Sigmoid colon (tissue), 7 donors: ENCODE measurements around the gene PPP3R1. TPM values are rescaled to one million over a fixed set of nuclear protein-coding genes. Genes with fewer than 3 reads are reported as not detected.

Experiments used
- DNase-seq: peaks from one replicate; pipeline ENCODE4 v3.0.0-alpha.2; 2019
- H3K27ac ChIP-seq, 4 donors: fragments of 200-600 bp; sonication (generic); one replicate each; pipeline ENCODE4 v1.5.1; 2016 to 2019; ENCODE audit warnings: mild to moderate bottlenecking in 1 of 4
- H3K27me3 ChIP-seq, 3 donors: fragments of 200-600 bp; sonication (generic); one replicate each; pipeline ENCODE4 v1.5.1; 2019; ENCODE audit warnings: mild to moderate bottlenecking in 1 of 3
- H3K36me3 ChIP-seq, 4 donors: fragments of 200-600 bp; sonication (generic); one replicate each; pipeline ENCODE4 v1.5.1; 2016 to 2019
- H3K4me1 ChIP-seq, 4 donors: fragments of 200-600 bp; sonication (generic); one replicate each; pipeline ENCODE4 v1.5.1; 2017 to 2019
- H3K4me3 ChIP-seq, 4 donors: fragments of 200-600 bp; sonication (generic); one replicate each; pipeline ENCODE4 v1.5.1; 2017 to 2019; ENCODE audit warnings: mild to moderate bottlenecking in 2 of 4, moderate library complexity in 1 of 4
- H3K9me3 ChIP-seq, 4 donors: fragments of 200-600 bp in 3 of 4; sonication (generic) in 3 of 4; one replicate each; pipeline versions ENCODE4 v1.5.1 to v1.6.1; 2013 to 2019
- CTCF ChIP-seq, 4 experiments: fragments of 450-650 bp in 3 of 4; fragments of 200-600 bp in 1 of 4; IDR thresholded peaks; one replicate each; pipeline ENCODE4 v1.5.1; 2016 to 2019; ENCODE audit warnings: antibody characterized with exemption in 4 of 4, mild to moderate bottlenecking in 3 of 4, moderate library complexity in 2 of 4
- EP300 ChIP-seq, 4 donors: sonication (generic); formaldehyde crosslinking; IDR thresholded peaks; one replicate each; pipeline ENCODE4 v1.6.1; 2017; ENCODE audit warnings: antibody characterized with exemption in 4 of 4
- POLR2A ChIP-seq, 2 donors: fragments of 450-650 bp; IDR thresholded peaks; one replicate each; pipeline ENCODE4 v1.6.1; 2016; ENCODE audit warnings: antibody characterized with exemption in 2 of 2, mild to moderate bottlenecking in 2 of 2, moderate library complexity in 2 of 2
- POLR2AphosphoS5 ChIP-seq, 4 donors: sonication (generic); formaldehyde crosslinking; IDR thresholded peaks; one replicate each; pipeline ENCODE4 v1.6.1; 2017; ENCODE audit warnings: antibody characterized with exemption in 4 of 4
- WGBS, 2 donors: extraction: QIAGEN DNeasy Blood & Tissue Kit; methylation state at CpG; one replicate each; pipeline ENCODE4 v1.1.7; 2013; 5-methylcytosine and 5-hydroxymethylcytosine counted together
- intact Hi-C: fragments of 100-400 bp; cut with DNase I; formaldehyde crosslinking; loops from one replicate; pipeline ENCODE4 v1.15.1; 2023
- polyA plus RNA-seq, 3 donors: library from polyadenylated mRNA; stranded (reverse); fragments of 200-250 nt; gene quantifications; one replicate each; pipeline ENCODE4 v1.2.3, GENCODE V29; 2013
- total RNA-seq, 4 donors: library from RNA; depleted of rRNA; stranded (reverse); fragments of >200 nt; gene quantifications; one replicate each; pipeline ENCODE4 v1.1.0, GENCODE V29; 2016
- donor health status: healthy with polysubstance abuse.
- donor health status: Bipolar disorder and iron deficiency.
- donor health status: healthy.

The PPP3R1 gene
- total and polyA plus RNA-seq, 7 donors: 17.4 to 38.5 (median 28.8) TPM

GRCh38 chr2:68238955-68239822 lies 13.1 kb downstream of the PPP3R1 start:
- 61 to 73% methylated on average over 6 of the region's 6 CpGs for WGBS, 2 donors
- peak overlapping the region in 3 of 4 donors; percentile 53 to 72 (median 71) for H3K27ac ChIP-seq

GRCh38 chr2:68237976-68238580 lies 14.3 kb downstream of the PPP3R1 start:
- peak overlapping the region in 3 of 4 donors; percentile 53 to 72 (median 71) for H3K27ac ChIP-seq
- TF ChIP-seq POLR2AphosphoS5 (IDR thresholded peaks at IDR 0.05): no peak
- no peak for TF ChIP-seq EP300 (IDR thresholded peaks at IDR 0.05)
- no peak for TF ChIP-seq POLR2A (IDR thresholded peaks at IDR 0.05)
- TF ChIP-seq CTCF (IDR thresholded peaks at IDR 0.05): no peak
- H3K4me3 ChIP-seq: peak overlapping the region in 1 of 4 donors; percentile 2
- no peaks in the 10 kb centered on the region for H3K36me3 ChIP-seq
- no peaks in the 10 kb centered on the region for H3K27me3 ChIP-seq
- no peak for DNase-seq
- H3K4me1 ChIP-seq: peaks cover 0 to 87% (median 81%) of the 10 kb centered on the region in 4 donors
- 53% methylated on average over 4 of the region's 4 CpGs for WGBS, 2 donors
- intact Hi-C loops: no loop called here
- H3K9me3 ChIP-seq: no peaks in the 10 kb centered on the region

More at GRCh38 chr2:68238955-68239822, 13.1 kb downstream of the PPP3R1 start:
- TF ChIP-seq EP300 (IDR thresholded peaks at IDR 0.05) (no peak), POLR2AphosphoS5 (IDR thresholded peaks at IDR 0.05) (no peak), CTCF (IDR thresholded peaks at IDR 0.05) (no peak), POLR2A (IDR thresholded peaks at IDR 0.05) (no peak)
- Histone ChIP-seq H3K27me3 (no peaks in the 10 kb centered on the region), H3K4me3 (no peak overlapping the region), H3K9me3 (no peaks in the 10 kb centered on the region), H3K36me3 (no peaks in the 10 kb centered on the region), H3K4me1 (peaks cover 0 to 95% (median 87%) of the 10 kb centered on the region in 4 donors)
- intact Hi-C loops: no loop called here
- DNase-seq: no peak

DNA sequence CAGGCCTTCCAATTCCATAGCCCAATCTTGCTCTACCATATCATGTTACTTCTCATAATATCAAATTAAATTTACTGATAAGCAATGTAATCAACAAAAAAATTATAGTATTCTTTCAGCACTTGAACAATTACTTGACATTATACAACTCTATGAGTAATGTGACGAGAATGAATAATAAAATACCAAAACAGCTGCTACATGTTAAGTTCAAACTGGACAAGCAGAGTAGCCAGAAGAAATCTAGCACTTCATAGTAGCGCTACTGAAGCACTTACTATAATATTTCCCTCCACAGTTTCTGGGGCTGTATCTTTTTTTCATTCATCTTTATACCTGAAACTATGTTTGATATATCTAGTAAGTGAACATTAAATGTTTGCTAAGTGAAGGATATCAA lies 14.9 kb downstream of the PPP3R1 start:
- DNase-seq: no peak
- Histone ChIP-seq H3K9me3 (no peaks in the 10 kb centered on the region), H3K4me3 (no peak overlapping the region), H3K27me3 (no peaks in the 10 kb centered on the region), H3K4me1 (peaks cover 0 to 87% (median 76%) of the 10 kb centered on the region in 4 donors), H3K27ac (peak overlapping the region; percentile 51 to 72 (median 62)), H3K36me3 (no peaks in the 10 kb centered on the region)
- TF ChIP-seq POLR2A (IDR thresholded peaks at IDR 0.05) (no peak), CTCF (IDR thresholded peaks at IDR 0.05) (no peak), POLR2AphosphoS5 (IDR thresholded peaks at IDR 0.05) (no peak), EP300 (IDR thresholded peaks at IDR 0.05) (no peak)
- WGBS, 2 donors: 73 to 82% methylated on average over 2 of the region's 2 CpGs
- intact Hi-C loops: no loop called here

DNA sequence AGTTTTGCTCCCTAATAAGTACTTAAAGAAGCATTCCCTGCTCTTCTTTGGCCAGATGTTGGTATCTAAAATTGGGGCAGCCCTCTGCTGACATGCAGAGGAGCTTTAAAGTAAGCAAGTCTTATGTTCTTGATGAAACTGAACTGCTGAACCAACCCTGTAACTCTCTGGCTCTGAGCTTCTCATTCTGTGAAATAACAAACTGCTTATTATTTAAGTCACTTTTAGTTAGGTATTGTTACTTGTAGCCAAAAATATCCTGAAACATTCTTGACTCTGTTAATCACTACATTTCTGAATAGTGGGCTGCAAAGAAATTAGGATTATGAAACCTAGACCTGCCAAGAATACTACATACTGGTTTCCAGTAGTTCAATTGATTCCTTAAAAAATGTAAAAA lies 15.5 kb downstream of the PPP3R1 start:
- intact Hi-C loops: no loop called here

More for the DNA sequence above, 15.5 kb downstream of the PPP3R1 start:
- H3K4me1 ChIP-seq: peaks cover 0 to 84% (median 72%) of the 10 kb centered on the region in 4 donors
- no peaks in the 10 kb centered on the region for H3K36me3 ChIP-seq
- no peaks in the 10 kb centered on the region for H3K9me3 ChIP-seq
- DNase-seq: no peak
- no peaks in the 10 kb centered on the region for H3K27me3 ChIP-seq
- no peak for TF ChIP-seq POLR2AphosphoS5 (IDR thresholded peaks at IDR 0.05)
- no peak for TF ChIP-seq CTCF (IDR thresholded peaks at IDR 0.05)
- TF ChIP-seq POLR2A (IDR thresholded peaks at IDR 0.05): no peak
- TF ChIP-seq EP300 (IDR thresholded peaks at IDR 0.05): no peak
- no peak overlapping the region for H3K4me3 ChIP-seq
- H3K27ac ChIP-seq: peak overlapping the region; percentile 51 to 72 (median 62)
